HG03039 (cell line): ENCODE measurements around the gene NAV3.

Source experiments
- ATAC-seq: cut with Tn5 transposase; IDR thresholded peaks from one replicate; pipeline ENCODE4 v1.9.1; 2021; ENCODE audit warnings: mild to moderate bottlenecking, moderate library complexity; ENCODE audit not compliant: unreplicated experiment

NAV3 gene

GRCh38 chr12:78176643-78177042 is 345.9 kb downstream of the NAV3 start:
- no peak for ATAC-seq

- ATAC-seq, result no peak
These were observed 346.6 kb downstream of the NAV3 start for GRCh38 chr12:78177298-78177697.

GRCh38 chr12:78179346-78179745 is 348.7 kb downstream of the NAV3 start:
- ATAC-seq, result no peak

DNA sequence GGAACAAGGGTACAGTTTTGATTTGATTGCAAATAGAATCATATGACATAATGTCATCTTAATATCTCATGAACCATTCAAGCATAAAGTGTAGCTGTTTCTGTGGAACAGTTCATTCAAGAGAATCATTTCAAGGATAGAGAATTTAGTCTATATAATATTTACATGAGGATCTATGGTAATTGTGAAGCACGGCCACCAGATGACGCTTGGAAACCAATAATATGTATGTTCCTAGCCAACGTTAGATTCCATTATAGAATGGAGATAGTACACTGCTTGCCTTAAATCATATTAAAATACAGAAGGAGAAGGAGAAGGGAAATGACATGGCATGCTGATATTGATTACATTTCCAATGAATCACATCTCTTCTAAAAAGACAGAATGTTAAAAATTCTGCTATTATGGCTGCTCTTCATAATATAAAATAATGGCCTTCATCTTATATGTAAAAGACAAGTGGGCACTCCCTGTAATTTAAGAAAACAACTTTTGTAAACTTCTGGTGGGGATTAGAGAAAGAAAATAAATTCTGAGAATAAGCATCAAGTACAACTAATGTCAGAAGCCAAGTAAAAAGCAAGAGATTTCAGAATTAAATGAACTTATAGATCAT is 351.0 kb downstream of the NAV3 start:
- no peak for ATAC-seq

- ATAC-seq, result no peak
These were observed 353.1 kb downstream of the NAV3 start for GRCh38 chr12:78183824-78184223.

GRCh38 chr12:78185109-78185508 is 354.4 kb downstream of the NAV3 start:
- ATAC-seq, result no peak

GRCh38 chr12:78185651-78186050 is 355.0 kb downstream of the NAV3 start:
- no peak for ATAC-seq

GRCh38 chr12:78186670-78187069 is 356.0 kb downstream of the NAV3 start:
- ATAC-seq, result no peak

DNA sequence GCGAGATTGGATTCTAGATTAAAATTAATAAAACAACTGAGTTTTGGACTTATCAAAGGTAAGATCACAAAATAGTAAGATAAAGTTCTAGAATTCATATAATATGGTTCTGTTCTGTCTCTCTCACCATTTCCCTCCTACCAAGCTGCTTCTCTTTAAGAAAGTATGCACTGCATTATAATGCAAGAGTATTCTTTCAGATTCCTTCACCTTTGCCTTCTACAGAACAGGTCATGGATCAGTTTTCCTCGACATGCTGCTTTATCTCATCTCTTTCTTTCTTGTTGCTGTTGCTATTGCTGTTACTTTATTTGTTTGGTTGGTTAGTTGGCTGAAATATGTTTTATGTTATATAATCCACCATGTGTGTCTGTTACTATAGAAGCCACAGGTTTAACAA is 357.0 kb downstream of the NAV3 start:
- ATAC-seq, result no peak

- ATAC-seq, result no peak
These were observed 359.0 kb downstream of the NAV3 start for GRCh38 chr12:78189656-78190055.

- no peak for ATAC-seq
These were observed 360.9 kb downstream of the NAV3 start for GRCh38 chr12:78191611-78192010.

DNA sequence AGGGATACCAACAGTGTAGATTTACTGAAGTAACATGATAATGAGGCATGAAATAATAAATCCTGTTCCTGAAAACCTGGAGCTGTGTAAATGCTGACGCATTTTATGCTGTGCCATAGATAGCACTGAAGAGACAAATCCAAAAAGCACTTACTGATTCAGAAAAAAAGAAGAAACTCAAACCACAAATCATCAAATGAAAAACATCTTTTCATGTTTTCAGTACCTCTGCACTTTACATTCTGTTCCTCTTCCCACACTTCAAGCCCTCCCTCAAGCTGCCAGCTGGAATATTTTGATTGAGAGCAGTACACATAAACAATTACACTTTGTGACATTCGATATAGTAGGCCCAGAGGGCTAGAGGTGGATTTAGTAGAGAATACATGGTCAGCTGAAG is 362.3 kb downstream of the NAV3 start:
- no peak for ATAC-seq

DNA sequence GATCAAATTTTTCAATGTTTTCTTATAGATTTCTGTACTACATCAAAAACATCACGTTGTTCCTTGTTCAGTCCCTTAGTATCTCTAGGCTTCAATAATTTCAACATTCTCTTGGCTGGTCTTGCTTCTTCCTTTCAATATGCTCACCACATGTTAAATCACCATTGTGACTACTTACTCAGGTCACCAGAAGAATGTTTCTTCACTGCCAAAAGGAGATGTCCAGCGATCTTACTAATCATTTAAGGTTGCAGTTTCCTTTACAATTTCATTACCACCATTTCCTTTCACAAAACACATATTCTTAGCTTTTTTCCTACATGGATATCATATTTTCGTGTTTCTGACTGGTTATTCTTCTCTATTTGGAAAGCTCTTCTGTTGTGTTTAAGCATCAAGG is 363.8 kb downstream of the NAV3 start:
- ATAC-seq, result no peak

DNA sequence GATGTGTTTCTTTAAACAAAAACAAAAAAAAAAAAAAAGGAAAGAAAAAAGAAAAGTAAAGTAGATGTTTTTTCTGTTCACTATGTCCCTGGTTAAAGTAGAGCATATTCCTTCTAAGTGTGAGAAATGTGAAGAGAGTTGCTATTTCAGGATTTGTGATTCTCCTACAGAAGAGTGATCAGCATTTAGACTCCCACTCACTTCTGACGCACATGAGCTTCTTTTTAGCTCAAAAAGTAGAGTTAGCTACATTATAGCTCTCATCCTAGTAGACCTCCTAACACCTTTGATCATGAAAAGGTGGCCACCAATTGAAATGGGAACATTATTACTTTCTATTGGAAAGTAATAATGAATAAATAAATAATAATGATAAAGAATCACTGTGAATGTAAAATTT is 368.2 kb downstream of the NAV3 start:
- ATAC-seq, result no peak

- ATAC-seq, result no peak
These were observed 369.2 kb downstream of the NAV3 start for GRCh38 chr12:78199926-78200325.

DNA sequence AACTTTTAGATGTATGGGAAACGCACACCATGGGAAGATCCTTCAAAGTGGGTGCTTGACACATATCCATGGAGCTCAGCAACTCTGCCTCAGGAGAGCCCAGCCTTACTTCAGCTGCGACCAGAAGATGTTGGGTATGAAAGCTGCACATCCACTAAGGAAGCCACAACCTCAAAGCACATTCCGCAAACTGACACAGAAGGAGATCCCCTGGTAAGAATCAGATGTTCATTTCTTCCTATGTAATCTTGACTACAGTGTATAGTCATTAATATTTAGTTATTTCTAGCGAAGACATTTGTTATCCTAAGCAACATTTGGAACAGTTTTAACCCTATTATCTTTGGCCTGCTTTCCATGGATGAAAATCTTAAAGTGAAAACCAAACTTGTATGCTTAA is 374.2 kb downstream of the NAV3 start:
- ATAC-seq, result no peak

- no peak for ATAC-seq
These were observed 377.4 kb downstream of the NAV3 start for GRCh38 chr12:78208092-78208491.

GRCh38 chr12:78209846-78210505 is 379.3 kb downstream of the NAV3 start:
- no peak for ATAC-seq

- no peak for ATAC-seq
These were observed 379.8 kb downstream of the NAV3 start for GRCh38 chr12:78210506-78210860.

DNA sequence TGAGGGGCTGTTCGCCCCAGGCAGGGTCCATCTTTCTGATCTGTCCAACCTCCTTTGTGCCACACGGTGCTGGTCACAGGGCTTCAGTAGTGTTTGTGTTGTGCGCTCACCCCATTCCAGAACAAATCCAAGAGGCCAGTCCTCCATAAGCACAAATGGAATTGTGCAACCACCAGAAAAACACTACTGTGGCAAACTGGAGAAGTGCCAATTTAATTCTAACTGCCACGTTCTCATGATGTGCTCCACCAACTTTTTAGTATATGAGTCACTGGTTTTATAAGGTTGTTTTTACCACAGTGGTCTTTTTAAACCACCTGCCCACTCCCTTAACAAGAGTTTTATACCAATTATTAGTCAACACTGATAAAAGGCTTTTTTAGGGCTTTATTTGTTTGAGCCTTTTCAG is 380.2 kb downstream of the NAV3 start:
- no peak for ATAC-seq

GRCh38 chr12:78220811-78221210 is 390.1 kb downstream of the NAV3 start:
- no peak for ATAC-seq

DNA sequence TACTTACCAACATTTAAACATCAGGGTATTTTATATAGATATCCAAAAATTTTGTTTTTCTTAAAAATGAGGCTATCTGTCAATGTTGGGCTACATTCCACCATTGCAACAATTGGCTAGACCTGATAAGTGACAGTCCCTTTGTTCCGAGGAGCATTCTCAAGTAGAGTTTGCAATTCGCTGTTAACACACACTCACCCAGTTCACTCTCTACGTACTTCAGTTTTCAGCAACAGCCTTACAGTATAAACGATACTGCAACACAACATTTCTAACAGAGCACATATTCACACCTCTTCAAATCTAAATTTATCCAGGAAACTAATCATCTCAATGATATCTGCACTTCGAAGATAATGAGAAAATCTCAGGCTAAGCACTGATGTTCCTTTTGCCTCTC is 393.5 kb downstream of the NAV3 start:
- ATAC-seq, result no peak

GRCh38 chr12:78226763-78227162 is 396.1 kb downstream of the NAV3 start:
- no peak for ATAC-seq
